GM23338 (cell line): ENCODE results near the gene TTYH1. TPM values are rescaled to one million over a fixed set of nuclear protein-coding genes. Genes with fewer than 3 reads are reported as not detected.

Experiments used
- ATAC-seq: fragments of 200-7000 bp; cut with Tn5 transposase; 3 replicates; pipeline ENCODE4 v1.9.1; 2020
- DNase-seq: peaks from one replicate; pipeline ENCODE4 v3.0.0-alpha.2; 2015; ENCODE audit warnings: low spot score
- H2AFZ ChIP-seq: fragments of 200-600 bp; sonication (generic); 2 replicates; pipeline ENCODE4 v1.8.0; 2016; ENCODE audit warnings: antibody characterized with exemption, mild to moderate bottlenecking, moderate library complexity
- H3F3A ChIP-seq: fragments of 200-600 bp; sonication (generic); replicated peaks from 2 replicates; pipeline ENCODE4 v1.8.0; 2017; ENCODE audit warnings: antibody characterized with exemption, mixed run types, low read depth
- H3K27ac ChIP-seq: fragments of 200-600 bp; sonication (generic); 2 replicates; pipeline ENCODE4 v1.6.1; 2016; ENCODE audit warnings: low read depth
- H3K27me3 ChIP-seq: fragments of 200-600 bp; sonication (generic); 2 replicates; pipeline ENCODE4 v1.8.0; 2016; ENCODE audit warnings: mild to moderate bottlenecking, mixed run types, moderate library complexity; ENCODE audit not compliant: insufficient read depth
- H3K36me3 ChIP-seq: fragments of 200-600 bp; sonication (generic); 2 replicates; pipeline ENCODE4 v1.8.0; 2016; ENCODE audit warnings: mild to moderate bottlenecking; ENCODE audit not compliant: insufficient read depth
- H3K4me1 ChIP-seq: fragments of 200-600 bp; sonication (generic); 2 replicates; pipeline ENCODE4 v1.8.0; 2016; ENCODE audit warnings: mild to moderate bottlenecking, moderate library complexity; ENCODE audit not compliant: insufficient read depth
- H3K4me2 ChIP-seq: fragments of 200-600 bp; sonication (generic); 2 replicates; pipeline ENCODE4 v1.7.1; 2017; ENCODE audit warnings: mixed run types
- H3K4me3 ChIP-seq: fragments of 200-600 bp; sonication (generic); 2 replicates; pipeline ENCODE4 v1.6.1; 2016; ENCODE audit warnings: mixed run types
- H3K79me2 ChIP-seq: fragments of 200-600 bp; sonication (generic); replicated peaks from 2 replicates; pipeline ENCODE4 v1.8.0; 2017; ENCODE audit warnings: mild to moderate bottlenecking; ENCODE audit not compliant: insufficient read depth
- H3K9me2 ChIP-seq: fragments of 200-600 bp; sonication (generic); 2 replicates; pipeline ENCODE4 v1.8.0; 2017; ENCODE audit not compliant: insufficient read depth
- H4K20me1 ChIP-seq: fragments of 200-600 bp; sonication (generic); replicated peaks from 2 replicates; pipeline ENCODE4 v1.8.0; 2017; ENCODE audit warnings: mild to moderate bottlenecking; ENCODE audit not compliant: insufficient read depth
- H3K27ac Mint-ChIP-seq: 2 replicates; pipeline ENCODE4 v1.8.0; 2020; ENCODE audit warnings: inconsistent platforms, mild to moderate bottlenecking, moderate library complexity, mixed read lengths
- H3K27me3 Mint-ChIP-seq: 3 replicates; pipeline ENCODE4 v1.8.0; 2022; ENCODE audit warnings: low read depth, mild to moderate bottlenecking, moderate library complexity, mixed read lengths, inconsistent platforms; ENCODE audit not compliant: insufficient read depth, poor library complexity
- H3K36me3 Mint-ChIP-seq: 3 replicates; pipeline ENCODE4 v1.8.0; 2021; ENCODE audit warnings: low read depth, mild to moderate bottlenecking, inconsistent platforms, moderate library complexity, mixed read lengths
- H3K4me1 Mint-ChIP-seq: 3 replicates; pipeline ENCODE4 v1.8.0; 2020; ENCODE audit warnings: mild to moderate bottlenecking, inconsistent platforms, mixed read lengths
- H3K4me3 Mint-ChIP-seq: 3 replicates; pipeline ENCODE4 v1.8.0; 2021; ENCODE audit warnings: moderate library complexity, mild to moderate bottlenecking, inconsistent platforms, mixed read lengths
- H3K9me3 Mint-ChIP-seq: 3 replicates; pipeline ENCODE4 v1.8.0; 2020; ENCODE audit warnings: moderate library complexity, mild to moderate bottlenecking, inconsistent platforms, mixed read lengths
- CREB1 ChIP-seq: fragments of 250-450 bp; sonication (Bioruptor Pico); IDR thresholded peaks from 2 replicates; pipeline ENCODE4 v1.5.0; 2020; ENCODE audit warnings: low read depth, mild to moderate bottlenecking, moderate library complexity
- CTCF ChIP-seq, 2 experiments: fragments of 200-600 bp in 1 of 2; sonication (generic) in 1 of 2; conservative IDR thresholded peaks; 2 replicates each; pipeline versions ENCODE4 v1.5.1 to v1.6.1; 2016 to 2017; ENCODE audit warnings: antibody characterized with exemption in 2 of 2, low read depth in 2 of 2, mild to moderate bottlenecking in 2 of 2, moderate library complexity in 1 of 2
- EZH2 ChIP-seq: fragments of 200-600 bp; sonication (generic); IDR thresholded peaks from one replicate; pipeline ENCODE4 v1.8.0; 2017; ENCODE audit warnings: antibody characterized with exemption, mild to moderate bottlenecking, low read depth; ENCODE audit not compliant: unreplicated experiment
- EZH2phosphoT487 ChIP-seq: fragments of 200-600 bp; sonication (generic); IDR thresholded peaks from one replicate; pipeline ENCODE4 v1.8.1; 2018; ENCODE audit warnings: antibody characterized with exemption; ENCODE audit not compliant: unreplicated experiment
- JUNB ChIP-seq: IDR thresholded peaks from one replicate; pipeline ENCODE4 v1.6.1; 2016; ENCODE audit warnings: antibody characterized with exemption; ENCODE audit not compliant: unreplicated experiment
- NANOG ChIP-seq: IDR thresholded peaks from 2 replicates; pipeline ENCODE4 v1.6.1; 2016; ENCODE audit warnings: antibody characterized with exemption, borderline replicate concordance
- POLR2AphosphoS5 ChIP-seq: IDR thresholded peaks from 2 replicates; pipeline ENCODE4 v1.6.1; 2016; ENCODE audit warnings: antibody characterized with exemption, low read depth
- REST ChIP-seq: IDR thresholded peaks from one replicate; pipeline ENCODE4 v1.6.1; 2018; ENCODE audit warnings: antibody characterized with exemption; ENCODE audit not compliant: unreplicated experiment
- STAT1 ChIP-seq: IDR thresholded peaks from one replicate; pipeline ENCODE4 v1.6.1; 2016; ENCODE audit warnings: antibody characterized with exemption; ENCODE audit not compliant: unreplicated experiment
- ZNF114 ChIP-seq: fragments of 250-450 bp; sonication (Bioruptor Pico); IDR thresholded peaks from 2 replicates; pipeline ENCODE4 v1.5.0; 2020; ENCODE audit warnings: mild to moderate bottlenecking, moderate library complexity
- ZNF331 ChIP-seq: fragments of 250-450 bp; sonication (Bioruptor Pico); IDR thresholded peaks from 2 replicates; pipeline ENCODE4 v1.5.0; 2020; ENCODE audit warnings: low read depth, mild to moderate bottlenecking, moderate library complexity
- ZNF462 ChIP-seq: fragments of 250-450 bp; sonication (Bioruptor Pico); IDR thresholded peaks from 2 replicates; pipeline ENCODE4 v1.5.0; 2020; ENCODE audit warnings: mild to moderate bottlenecking, moderate library complexity
- polyA plus RNA-seq: library from polyadenylated mRNA; unstranded; fragments of >200 nt; fragmentation: Nextera tagmentation; extraction: Ambion mirVana; gene quantifications from 2 replicates; pipeline ENCODE4 v1.2.1, GENCODE V29; 2016
- total RNA-seq: library from RNA; depleted of rRNA; stranded (reverse); fragments of >200 nt; shearing (Covaris generic); gene quantifications from 2 replicates; pipeline ENCODE4 v1.2.3, GENCODE V29; 2014
- TF ChIP-seq, protein P1 (sequence below): IDR thresholded peaks from 2 replicates; pipeline ENCODE4 v1.6.1; 2016; ENCODE audit warnings: antibody characterized with exemption

TTYH1 gene
- total and polyA plus RNA-seq, 2 experiments from 2014 or later = 18.2 to 40.8 TPM

GRCh38 chr19:54420383-54421168 is 5.3 kb downstream of the TTYH1 start:
- Mint-ChIP-seq H3K27ac (peak overlapping the region; percentile 92), H3K27me3 (peaks cover 13% of the 10 kb centered on the region), H3K36me3 (peaks cover 45% of the 10 kb centered on the region), H3K4me3 (peak overlapping the region; percentile 63), H3K9me3 (peaks cover 4% of the 10 kb centered on the region), H3K4me1 (peaks cover 46% of the 10 kb centered on the region)
- 0 out of 2 replicates have a peak, but pooled peaks cover 3% of the 10 kb centered on the region for H3K79me2 ChIP-seq
- no peaks in the 10 kb centered on the region for H3K36me3 ChIP-seq
- H3F3A ChIP-seq = peaks cover 21% of the 10 kb centered on the region
- ATAC-seq = peak; percentile 62
- H4K20me1 ChIP-seq = no peaks in the 10 kb centered on the region; the same call in 1 of the 2 replicates
- peak overlapping the region; percentile 64 for H3K4me3 ChIP-seq
- H3K9me2 ChIP-seq = no peaks in the 10 kb centered on the region
- TF ChIP-seq EZH2 (no peak), STAT1 (no peak), ZNF114 (no peak), NANOG (no peak), ZNF331 (CRISPR knock-in tag) (no peak), REST (no peak), ZNF462 (CRISPR knock-in tag) (no peak), POLR2AphosphoS5 (peak; percentile 50; the same call in 1 of the 2 replicates), CTCF (conservative IDR thresholded peaks at IDR 0.05; ENCODE audit: low read depth in 2 of 2) (no peak), JUNB (no peak), EZH2phosphoT487 (no peak), CREB1 (CRISPR knock-in tag) (peak; percentile 52; the same call in 1 of the 2 replicates)
- TF ChIP-seq, protein P1, sequence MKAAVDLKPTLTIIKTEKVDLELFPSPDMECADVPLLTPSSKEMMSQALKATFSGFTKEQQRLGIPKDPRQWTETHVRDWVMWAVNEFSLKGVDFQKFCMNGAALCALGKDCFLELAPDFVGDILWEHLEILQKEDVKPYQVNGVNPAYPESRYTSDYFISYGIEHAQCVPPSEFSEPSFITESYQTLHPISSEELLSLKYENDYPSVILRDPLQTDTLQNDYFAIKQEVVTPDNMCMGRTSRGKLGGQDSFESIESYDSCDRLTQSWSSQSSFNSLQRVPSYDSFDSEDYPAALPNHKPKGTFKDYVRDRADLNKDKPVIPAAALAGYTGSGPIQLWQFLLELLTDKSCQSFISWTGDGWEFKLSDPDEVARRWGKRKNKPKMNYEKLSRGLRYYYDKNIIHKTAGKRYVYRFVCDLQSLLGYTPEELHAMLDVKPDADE = no peak
- peak overlapping the region; percentile 93 for H3K4me2 ChIP-seq
- peak; percentile 94 for DNase-seq
- H3K27me3 ChIP-seq = peaks cover 9% of the 10 kb centered on the region
- peaks cover 37% of the 10 kb centered on the region for H3K4me1 ChIP-seq
- H2AFZ ChIP-seq = no peak overlapping the region; the same call in 1 of the 2 replicates
- peak overlapping the region; percentile 98 for H3K27ac ChIP-seq
